ENCODE measurements around the gene SNTB2.

GRCh38 chr16:69180011-69180338 lies 7.0 kb upstream of the SNTB2 start:
- no peak for TF ChIP-seq CTCF (IDR thresholded peaks at IDR 0.05)
- no peak for TF ChIP-seq EZH2 (IDR thresholded peaks at IDR 0.05)
- TF ChIP-seq EZH2phosphoT487 (IDR thresholded peaks at IDR 0.05) = no peak
